IMR-90 (cell line): ENCODE measurements around the gene SLAMF6. TPM values are rescaled to one million over a fixed set of nuclear protein-coding genes. Genes with fewer than 3 reads are reported as not detected.

Experiments used
- ATAC-seq: fragments of 200-7000 bp; cut with Tn5 transposase; 2 replicates; pipeline ENCODE4 v1.9.1; 2020; ENCODE audit warnings: low read depth, mild to moderate bottlenecking, moderate library complexity
- BruUV-seq: library from RNA; stranded (reverse); fragments of 400-500 nt; replicated peaks from 2 replicates; lab custom pipeline; 2021; lab: Mats Ljungman, UMichigan
- CTCF ChIA-PET: fragments of 300-600 bp; formaldehyde crosslinking; extraction: SDS; loops from one replicate; lab custom pipeline; 2021; ENCODE audit warnings: antibody characterized with exemption; lab: Yijun Ruan, JAX
- POLR2A ChIA-PET: fragments of 300-600 bp; sonication (Branson Sonifier 250); formaldehyde crosslinking; loops from one replicate; lab custom pipeline; 2022; ENCODE audit warnings: antibody characterized with exemption; ENCODE audit not compliant: unreplicated experiment; lab: Charles Lee
- DNase-seq: peaks from one replicate; pipeline ENCODE4 v3.0.0; 2013
- H2AFZ ChIP-seq: replicated peaks from 2 replicates; pipeline ENCODE3; 2013; ENCODE audit warnings: low read length, mild to moderate bottlenecking; ENCODE audit not compliant: poor library complexity
- H2AK5ac ChIP-seq: 2 replicates; pipeline ENCODE4 v1.6.1; 2013; ENCODE audit warnings: low read depth, low read length, inconsistent platforms
- H2AK9ac ChIP-seq: replicated peaks from 2 replicates; pipeline ENCODE3; 2013; ENCODE audit warnings: mild to moderate bottlenecking, low read depth, low read length, moderate library complexity; ENCODE audit not compliant: poor library complexity
- H2BK120ac ChIP-seq: 2 replicates; pipeline ENCODE4 v1.6.1; 2013; ENCODE audit warnings: low read depth, low read length, inconsistent platforms
- H2BK15ac ChIP-seq: 3 replicates; pipeline ENCODE4 v1.6.1; 2013; ENCODE audit warnings: low read depth, low read length, inconsistent platforms
- H2BK20ac ChIP-seq: 2 replicates; pipeline ENCODE4 v1.6.1; 2013; ENCODE audit warnings: low read depth, mild to moderate bottlenecking, inconsistent platforms, low read length, moderate library complexity
- H2BK5ac ChIP-seq: 2 replicates; pipeline ENCODE4 v1.6.1; 2013; ENCODE audit warnings: mild to moderate bottlenecking, low read depth, low read length, inconsistent platforms; ENCODE audit not compliant: poor library complexity, severe bottlenecking
- H3K14ac ChIP-seq: replicated peaks from 2 replicates; pipeline ENCODE4 v1.6.1; 2013; ENCODE audit warnings: low read depth, low read length, inconsistent platforms
- H3K18ac ChIP-seq: 2 replicates; pipeline ENCODE4 v1.6.1; 2013; ENCODE audit warnings: low read depth, low read length, control low read depth
- H3K23ac ChIP-seq: 2 replicates; pipeline ENCODE4 v1.6.1; 2013; ENCODE audit warnings: low read depth, low read length, inconsistent platforms
- H3K27ac ChIP-seq: 2 replicates; pipeline ENCODE4 v1.5.1; 2013; ENCODE audit warnings: mild to moderate bottlenecking, control low read depth, low read length; ENCODE audit not compliant: insufficient read depth
- H3K27me3 ChIP-seq: 2 replicates; pipeline ENCODE4 v1.6.1; 2013; ENCODE audit warnings: low read length; ENCODE audit not compliant: control insufficient read depth, insufficient read depth
- H3K36me3 ChIP-seq: 2 replicates; pipeline ENCODE4 v1.6.1; 2013; ENCODE audit warnings: low read length, mixed read lengths; ENCODE audit not compliant: control insufficient read depth, insufficient read depth
- H3K4ac ChIP-seq: 2 replicates; pipeline ENCODE4 v1.6.1; 2013; ENCODE audit warnings: low read depth, low read length, inconsistent platforms
- H3K4me1 ChIP-seq: 2 replicates; pipeline ENCODE4 v1.6.1; 2013; ENCODE audit warnings: low read length, mixed read lengths; ENCODE audit not compliant: control insufficient read depth, insufficient read depth
- H3K4me2 ChIP-seq: 2 replicates; pipeline ENCODE4 v1.6.1; 2013; ENCODE audit warnings: low read depth, mild to moderate bottlenecking, control low read depth, low read length, moderate library complexity
- H3K4me3 ChIP-seq: 2 replicates; pipeline ENCODE4 v1.5.1; 2013; ENCODE audit warnings: low read depth, mild to moderate bottlenecking, control low read depth, low read length, moderate library complexity; ENCODE audit not compliant: insufficient read depth
- H3K56ac ChIP-seq: 2 replicates; pipeline ENCODE4 v1.6.1; 2013; ENCODE audit warnings: low read length, inconsistent platforms; ENCODE audit not compliant: insufficient read depth; ENCODE audit errors: extremely low read depth
- H3K79me1 ChIP-seq, 2 experiments: 2 replicates each; pipeline ENCODE4 v1.6.1; 2013; ENCODE audit warnings: low read length in 2 of 2, inconsistent platforms in 1 of 2, low read depth in 1 of 2
- H3K9ac ChIP-seq: 2 replicates; pipeline ENCODE4 v1.6.1; 2013; ENCODE audit warnings: low read depth, low read length, control low read depth
- H3K9me1 ChIP-seq: 2 replicates; pipeline ENCODE4 v1.6.1; 2013; ENCODE audit warnings: low read length, inconsistent platforms; ENCODE audit not compliant: insufficient read depth
- H3K9me3 ChIP-seq: 2 replicates; pipeline ENCODE4 v1.6.1; 2013; ENCODE audit warnings: low read length; ENCODE audit not compliant: control insufficient read depth, insufficient read depth
- H4K20me1 ChIP-seq: 2 replicates; pipeline ENCODE4 v1.6.1; 2013; ENCODE audit warnings: low read length, inconsistent platforms; ENCODE audit not compliant: insufficient read depth
- H4K5ac ChIP-seq: 2 replicates; pipeline ENCODE4 v1.6.1; 2013; ENCODE audit warnings: mild to moderate bottlenecking, low read depth, low read length, control low read depth
- H4K8ac ChIP-seq, 2 experiments: 2 replicates each; pipeline ENCODE4 v1.6.1; 2013; ENCODE audit warnings: low read depth in 2 of 2, low read length in 2 of 2, control low read depth in 1 of 2, inconsistent platforms in 1 of 2
- H4K91ac ChIP-seq: 2 replicates; pipeline ENCODE4 v1.6.1; 2013; ENCODE audit warnings: low read depth, low read length, inconsistent platforms; ENCODE audit not compliant: insufficient read depth
- CHD1 ChIP-seq: IDR thresholded peaks from 2 replicates; pipeline ENCODE4 v1.6.1; 2012; ENCODE audit warnings: low read depth, low read length, improper control_type of control experiment
- CTCF ChIP-seq: conservative IDR thresholded peaks from 2 replicates; pipeline ENCODE4 v1.5.1; 2012; ENCODE audit warnings: mild to moderate bottlenecking, low read depth, low read length, improper control_type of control experiment
- ELK1 ChIP-seq: fragments of 150-350 bp; IDR thresholded peaks from 2 replicates; pipeline ENCODE4 v1.6.1; 2016; ENCODE audit warnings: low read depth, mild to moderate bottlenecking, low read length, moderate library complexity, borderline replicate concordance
- MAFK ChIP-seq: IDR thresholded peaks from 2 replicates; pipeline ENCODE4 v1.6.1; 2012; ENCODE audit warnings: low read depth, low read length, improper control_type of control experiment
- MAZ ChIP-seq: IDR thresholded peaks from 2 replicates; pipeline ENCODE4 v1.6.1; 2012; ENCODE audit warnings: low read depth, mild to moderate bottlenecking, low read length, improper control_type of control experiment, moderate library complexity, borderline replicate concordance
- POLR2A ChIP-seq: IDR thresholded peaks from 2 replicates; pipeline ENCODE4 v1.6.1; 2012; ENCODE audit warnings: mild to moderate bottlenecking, low read depth, low read length
- RAD21 ChIP-seq: IDR thresholded peaks from 2 replicates; pipeline ENCODE4 v1.6.1; 2012; ENCODE audit warnings: low read length, improper control_type of control experiment
- RFX5 ChIP-seq: IDR thresholded peaks from 2 replicates; pipeline ENCODE4 v1.8.0; 2012; ENCODE audit warnings: low read depth, mild to moderate bottlenecking, low read length, moderate library complexity
- SMC3 ChIP-seq: fragments of 150-350 bp; IDR thresholded peaks from 2 replicates; pipeline ENCODE4 v1.6.1; 2016; ENCODE audit warnings: low read depth, mild to moderate bottlenecking, antibody characterized with exemption, low read length, moderate library complexity
- USF2 ChIP-seq: fragments of 150-350 bp; IDR thresholded peaks from 2 replicates; pipeline ENCODE4 v1.6.1; 2017; ENCODE audit warnings: mild to moderate bottlenecking, antibody characterized with exemption, low read length, low read depth
- WGBS, 2 experiments: methylation state at CpG; one replicate each; pipeline versions ENCODE4 v1.1.5 to v1.1.7; 2013; ENCODE audit warnings: missing lambda C conversion rate in 2 of 2; ENCODE audit not compliant: insufficient read length in 1 of 2; ENCODE audit errors: extremely low coverage in 2 of 2; 5-methylcytosine and 5-hydroxymethylcytosine counted together
- dilution Hi-C: fragments of 300-500 bp; cut with HindIII; formaldehyde crosslinking; loops from one replicate; pipeline ENCODE4 v1.14.3; 2018; ENCODE audit warnings: low sequenced_read_pairs; ENCODE audit not compliant: unreplicated experiment
- in situ Hi-C: fragments of 300-500 bp; cut with MboI; formaldehyde crosslinking; loops from 3 replicates; pipeline ENCODE4 v1.14.3; 2019; ENCODE audit warnings: low sequenced_read_pairs, inconsistent platforms, mixed read lengths
- intact Hi-C: fragments of 100-400 bp; cut with micrococcal nuclease; formaldehyde crosslinking; loops from 2 replicates; pipeline ENCODE4 v1.10.0; 2022
- polyA plus RNA-seq, 3 experiments: library from polyadenylated mRNA; depleted of rRNA; stranded (reverse); fragments of >200 nt; gene quantifications; 2 replicates each; pipeline ENCODE4 v1.2.3, GENCODE V29; 2012; ENCODE audit warnings: low replicate concordance in 1 of 3
- total RNA-seq: library from RNA; depleted of rRNA; stranded (reverse); fragments of >200 nt; gene quantifications from 2 replicates; pipeline ENCODE4 v1.2.3, GENCODE V29; 2012

SLAMF6 gene
- total and polyA plus RNA-seq, 2 of the 4 experiments (the other 2 are of a cell fraction) = not detected

- Histone ChIP-seq H3K56ac (no peak overlapping the region), H3K4ac (no peak overlapping the region), H2AFZ (no peak overlapping the region), H3K18ac (no peak overlapping the region), H3K36me3 (no peaks in the 10 kb centered on the region), H2BK5ac (no peak overlapping the region), H4K8ac (no peak overlapping the region), H3K9me1 (no peaks in the 10 kb centered on the region), H3K4me2 (no peak overlapping the region), H2AK5ac (no peak overlapping the region), H4K20me1 (no peaks in the 10 kb centered on the region), H4K91ac (no peak overlapping the region), H3K27me3 (no peaks in the 10 kb centered on the region), H2AK9ac (no peak overlapping the region), H2BK15ac (no peak overlapping the region), H3K27ac (no peak overlapping the region), H3K9me3 (no peaks in the 10 kb centered on the region), H3K79me1 (no peaks in the 10 kb centered on the region), H2BK20ac (no peak overlapping the region), H2BK120ac (no peak overlapping the region), H3K9ac (no peak overlapping the region), H4K5ac (no peak overlapping the region), H3K23ac (no peak overlapping the region), H3K14ac (no peak overlapping the region), H3K4me1 (no peaks in the 10 kb centered on the region), H3K4me3 (no peak overlapping the region)
- POLR2A ChIA-PET = no interaction called here
- DNase-seq (no peak), ATAC-seq (no peak)
- in situ Hi-C loops = no loop called here
- no TSS peak for BruUV-seq
- CTCF ChIA-PET = no interaction called here
- dilution Hi-C loops = no loop called here
- 0% methylated on average over 1 of the region's 4 CpGs; no CpG with 5 or more reads in 1 of the 2 experiments for WGBS, 2 experiments
- intact Hi-C loops = no loop called here
- TF ChIP-seq RAD21 (no peak), POLR2A (no peak), CHD1 (no peak), RFX5 (no peak), MAZ (no peak), SMC3 (no peak), USF2 (no peak), CTCF (no peak), MAFK (no peak), ELK1 (no peak)
Measured at GRCh38 chr1:160560045-160560705, 37.1 kb upstream of the SLAMF6 start.
